ENCODE results near the gene DPP6. TPM values are rescaled to one million over a fixed set of nuclear protein-coding genes. Genes with fewer than 3 reads are reported as not detected.
"Not testable (repeated sequence)": the region's sequence is repeated elsewhere in the genome, so short reads cannot be mapped to it uniquely, and the experiment has no call there.

Gene DPP6
- total and polyA plus RNA-seq, 7 donors = 0.18 to 1.8 (median 0.57) TPM

DNA sequence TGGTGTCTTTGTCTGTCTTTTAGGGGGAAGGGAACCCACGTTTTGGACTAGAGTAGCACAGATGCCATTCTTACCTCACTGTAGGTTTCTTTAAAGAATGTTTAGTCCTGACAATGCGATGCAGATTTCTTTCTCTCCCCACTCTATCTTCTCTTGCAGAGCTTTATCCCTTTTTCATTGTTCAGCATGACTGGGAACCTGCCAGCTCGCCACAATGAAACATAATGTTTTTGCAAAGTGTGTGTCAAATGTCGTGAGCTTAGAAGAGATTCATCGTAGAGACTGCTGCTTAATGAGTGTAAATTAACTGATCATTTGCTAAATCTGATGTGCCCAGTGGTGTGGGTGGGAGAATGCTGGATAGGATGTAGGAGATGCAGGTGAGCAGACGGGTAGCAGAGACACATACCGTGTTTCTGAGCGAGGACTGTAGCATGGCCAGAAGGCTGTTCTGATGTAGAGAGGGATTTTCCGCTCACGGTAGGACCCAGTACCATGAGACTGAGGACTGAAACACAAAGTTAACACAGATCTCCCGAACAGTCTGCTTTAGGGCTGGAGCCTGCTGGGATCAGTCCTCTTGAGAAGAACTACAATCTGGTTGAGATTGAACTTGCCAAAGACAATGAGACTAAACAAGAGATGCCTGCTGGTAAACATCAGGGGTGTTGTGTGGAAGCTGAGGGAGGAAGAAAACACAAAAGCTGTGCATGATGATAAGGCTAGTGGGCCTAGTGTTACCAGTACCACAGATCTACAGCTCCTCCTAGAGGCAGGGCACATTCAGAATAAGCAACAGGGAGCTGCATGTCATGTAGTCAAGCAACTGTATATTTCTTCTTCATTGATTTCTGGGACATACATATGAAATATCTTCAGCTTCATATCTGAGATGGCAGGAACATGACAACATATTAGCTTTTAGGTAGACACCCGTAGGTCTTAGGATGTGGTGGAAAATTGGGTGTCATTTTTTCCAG, 65.5 kb downstream of the DPP6 start:
- DNase-seq; intact Hi-C loops (cut with DNase I); H3K4me1 ChIP-seq; ATAC-seq; H3K9me3 ChIP-seq; H3K27ac ChIP-seq; H3K36me3 ChIP-seq (ENCODE audit: insufficient read depth in 1 of 2, low read depth in 1 of 2); H3K27me3 ChIP-seq (ENCODE audit: insufficient read depth in 3 of 3, low read length in 2 of 3); H3K4me3 ChIP-seq: not testable (repeated sequence)
- 70 to 75% (median 73%) methylated on average over 11 to 12 of the region's 12 CpGs for WGBS, 3 donors

DNA sequence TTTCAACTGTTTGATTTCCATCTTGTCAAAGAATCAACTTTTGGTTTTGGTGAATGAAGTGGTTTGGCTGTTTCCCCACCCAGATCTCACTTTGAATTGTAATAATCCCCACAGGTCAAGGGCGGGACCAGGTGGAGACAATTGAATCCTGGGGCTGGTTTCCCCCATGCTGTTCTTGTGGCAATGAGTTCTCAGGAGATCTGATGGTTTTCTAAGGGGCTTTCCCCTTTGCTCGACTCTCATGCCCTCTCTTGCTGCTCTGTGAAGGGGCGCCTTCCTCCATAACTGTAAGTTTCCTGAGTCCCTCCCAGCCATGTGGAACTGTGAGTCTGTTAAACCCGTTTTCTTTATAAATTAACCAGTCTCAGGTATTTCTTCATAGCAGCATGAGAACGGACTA, 68.6 kb downstream of the DPP6 start:
- intact Hi-C loops (cut with DNase I); H3K27me3 ChIP-seq (ENCODE audit: insufficient read depth in 3 of 3, low read length in 2 of 3); H3K27ac ChIP-seq; ATAC-seq; H3K4me1 ChIP-seq; H3K36me3 ChIP-seq (ENCODE audit: insufficient read depth in 1 of 2, low read depth in 1 of 2); DNase-seq; H3K4me3 ChIP-seq; H3K9me3 ChIP-seq: not testable (repeated sequence)
- 67 to 74% (median 72%) methylated on average over 5 of the region's 5 CpGs for WGBS, 3 donors

DNA sequence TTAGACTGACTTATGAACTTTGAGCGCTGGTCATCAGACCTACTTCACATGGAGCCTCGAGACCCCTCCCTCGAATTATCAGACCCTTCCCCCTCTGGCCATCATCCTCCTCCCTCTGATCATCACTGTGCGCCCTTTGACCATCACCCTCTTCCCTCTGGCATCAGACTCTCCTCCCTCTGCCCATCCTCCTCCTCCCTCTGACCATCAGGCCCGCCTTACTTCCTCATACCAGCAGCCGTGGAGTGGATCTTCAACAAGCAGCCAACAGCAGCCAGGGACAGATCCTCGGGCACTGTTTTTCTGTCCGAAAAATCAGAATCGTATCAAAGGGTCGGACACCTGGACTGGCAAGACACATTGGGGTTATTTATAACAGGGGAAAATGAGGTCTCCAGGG, 70.5 kb downstream of the DPP6 start:
- intact Hi-C loops (cut with DNase I); H3K36me3 ChIP-seq (ENCODE audit: insufficient read depth in 1 of 2, low read depth in 1 of 2); H3K27me3 ChIP-seq (ENCODE audit: insufficient read depth in 3 of 3, low read length in 2 of 3); H3K4me1 ChIP-seq; H3K27ac ChIP-seq; H3K4me3 ChIP-seq; ATAC-seq; DNase-seq; H3K9me3 ChIP-seq: not testable (repeated sequence)
- WGBS, 3 donors = 83 to 94% (median 84%) methylated on average over 6 to 8 of the region's 10 CpGs

DNA sequence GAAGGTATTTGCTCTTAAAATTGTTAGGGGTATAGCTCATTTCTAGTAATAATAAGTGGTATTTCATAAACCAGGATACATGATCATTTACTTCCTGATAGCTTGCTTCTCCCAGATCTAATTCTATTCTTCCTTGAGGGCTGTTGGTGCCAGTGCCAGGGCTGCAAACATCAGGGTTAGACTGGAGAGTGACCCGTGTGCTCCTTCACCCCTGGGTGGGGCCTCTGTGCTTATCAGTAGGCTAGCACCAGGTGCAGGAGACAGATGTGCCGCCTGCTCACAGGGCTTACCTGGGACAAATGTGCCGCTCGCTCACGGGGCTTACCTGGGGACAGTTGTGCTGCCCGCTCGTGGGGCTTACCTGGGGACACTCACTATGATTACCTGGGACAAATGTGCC, 71.2 kb downstream of the DPP6 start:
- ATAC-seq; H3K9me3 ChIP-seq; H3K36me3 ChIP-seq (ENCODE audit: insufficient read depth in 1 of 2, low read depth in 1 of 2); H3K4me1 ChIP-seq; intact Hi-C loops (cut with DNase I); H3K4me3 ChIP-seq; DNase-seq; H3K27me3 ChIP-seq (ENCODE audit: insufficient read depth in 3 of 3, low read length in 2 of 3); H3K27ac ChIP-seq: not testable (repeated sequence)
- 87 to 90% (median 88%) methylated on average over 4 to 7 of the region's 7 CpGs for WGBS, 3 donors

DNA sequence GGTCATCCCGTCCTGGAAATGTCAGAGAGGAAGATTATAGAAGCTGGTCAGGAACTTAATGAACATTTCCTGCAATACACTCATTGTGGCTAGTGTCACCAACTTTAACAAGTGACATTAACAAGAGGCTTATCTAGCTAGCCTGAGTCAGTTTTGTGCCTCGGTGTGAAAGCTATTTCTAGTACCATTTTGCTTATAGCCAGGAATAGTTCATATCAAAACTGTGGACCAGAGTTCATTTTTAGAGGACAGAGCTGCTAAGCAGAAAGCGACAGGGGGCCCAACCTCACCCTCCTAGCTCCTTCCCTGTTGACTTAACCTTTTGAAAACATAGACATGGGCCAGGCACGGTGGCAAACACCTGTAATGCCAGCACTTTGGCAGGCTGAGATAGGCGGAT, 76.9 kb downstream of the DPP6 start:
- H3K4me3 ChIP-seq; H3K36me3 ChIP-seq (ENCODE audit: insufficient read depth in 1 of 2, low read depth in 1 of 2); H3K4me1 ChIP-seq; H3K9me3 ChIP-seq; H3K27me3 ChIP-seq (ENCODE audit: insufficient read depth in 3 of 3, low read length in 2 of 3); intact Hi-C loops (cut with DNase I); H3K27ac ChIP-seq; DNase-seq; ATAC-seq: not testable (repeated sequence)
- 64 to 74% (median 67%) methylated on average over 5 of the region's 5 CpGs for WGBS, 3 donors

DNA sequence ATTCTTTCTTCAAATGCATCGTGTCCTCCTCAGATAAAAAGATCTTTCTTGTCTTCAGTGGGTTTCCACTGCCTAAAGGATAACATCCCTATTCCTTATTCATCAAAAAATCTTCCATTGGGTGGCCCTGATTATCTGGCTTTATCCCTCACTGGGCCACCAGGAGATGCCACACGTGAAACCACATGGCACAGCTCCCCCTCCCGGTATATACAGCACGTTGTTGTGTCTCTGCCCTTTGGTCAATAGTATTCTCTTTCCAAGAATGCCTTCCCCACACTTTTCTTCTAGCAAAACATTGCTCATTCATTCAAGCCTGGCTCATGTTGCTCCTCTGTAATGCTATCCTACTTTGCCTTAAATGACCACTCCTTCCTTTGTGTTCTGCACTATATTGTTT, 80.4 kb downstream of the DPP6 start:
- H3K27ac ChIP-seq; H3K4me3 ChIP-seq; ATAC-seq; H3K36me3 ChIP-seq (ENCODE audit: insufficient read depth in 1 of 2, low read depth in 1 of 2); H3K4me1 ChIP-seq; H3K27me3 ChIP-seq (ENCODE audit: insufficient read depth in 3 of 3, low read length in 2 of 3); H3K9me3 ChIP-seq; intact Hi-C loops (cut with DNase I); DNase-seq: not testable (repeated sequence)
- 71 to 83% (median 72%) methylated on average over 3 to 4 of the region's 4 CpGs for WGBS, 3 donors

DNA sequence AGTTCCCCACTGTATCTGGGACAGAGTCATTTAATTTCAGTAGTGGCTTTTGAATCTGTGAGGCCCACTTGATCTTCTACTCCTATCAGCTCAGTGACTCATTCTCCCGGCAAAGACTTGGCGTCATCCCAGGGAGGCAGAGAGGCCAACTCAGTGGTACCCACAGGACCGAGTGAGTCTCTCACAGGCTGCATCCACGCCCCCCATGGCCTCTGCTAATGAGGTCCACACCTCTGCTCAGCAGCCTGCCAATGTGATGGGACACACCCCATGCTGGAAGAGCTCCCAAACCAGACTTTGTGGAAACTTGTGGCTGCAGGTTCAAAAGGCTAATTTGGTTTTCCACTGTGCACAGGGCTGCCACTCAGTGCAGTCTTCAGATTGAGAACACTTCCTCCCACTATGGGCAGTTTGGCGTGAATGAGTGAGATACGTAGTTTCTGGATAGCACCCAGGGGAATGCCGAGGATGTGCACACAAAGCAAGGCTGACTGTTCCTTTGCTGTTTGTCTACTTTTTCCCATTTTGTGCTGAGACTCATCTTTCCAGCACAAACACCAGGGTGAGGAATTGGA, 81.6 kb downstream of the DPP6 start:
- H3K4me1 ChIP-seq; H3K27ac ChIP-seq; H3K9me3 ChIP-seq; intact Hi-C loops (cut with DNase I); ATAC-seq; DNase-seq; H3K27me3 ChIP-seq (ENCODE audit: insufficient read depth in 3 of 3, low read length in 2 of 3); H3K4me3 ChIP-seq; H3K36me3 ChIP-seq (ENCODE audit: insufficient read depth in 1 of 2, low read depth in 1 of 2): not testable (repeated sequence)
- 66 to 69% (median 66%) methylated on average over 5 to 6 of the region's 7 CpGs for WGBS, 3 donors

DNA sequence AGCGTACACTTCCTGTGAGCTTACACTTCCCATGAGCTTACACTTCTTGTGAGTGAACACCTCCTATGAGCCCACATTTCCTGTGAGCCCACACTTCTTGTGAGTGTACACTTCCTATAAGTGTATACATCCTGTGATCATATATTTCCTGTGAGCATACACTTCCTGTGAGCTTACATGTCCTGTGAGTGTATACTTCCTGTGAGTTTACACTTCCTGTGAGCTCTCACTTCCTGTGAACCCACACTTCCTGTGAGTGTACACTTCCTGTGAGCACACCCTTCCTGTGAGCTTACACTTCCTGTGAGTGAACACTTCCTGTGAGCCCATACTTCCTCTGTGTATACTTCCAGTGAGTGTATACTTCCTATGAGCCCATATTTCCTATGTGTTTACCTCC, 82.5 kb downstream of the DPP6 start:
- H3K4me1 ChIP-seq; H3K4me3 ChIP-seq; ATAC-seq; intact Hi-C loops (cut with DNase I); H3K9me3 ChIP-seq; H3K27me3 ChIP-seq (ENCODE audit: insufficient read depth in 3 of 3, low read length in 2 of 3); H3K27ac ChIP-seq; DNase-seq; H3K36me3 ChIP-seq (ENCODE audit: insufficient read depth in 1 of 2, low read depth in 1 of 2): not testable (repeated sequence)
- WGBS, 3 donors = 80% methylated on average over 1 of the region's 1 CpG; no CpG with 5 or more reads in 2 of the 3 donors

DNA sequence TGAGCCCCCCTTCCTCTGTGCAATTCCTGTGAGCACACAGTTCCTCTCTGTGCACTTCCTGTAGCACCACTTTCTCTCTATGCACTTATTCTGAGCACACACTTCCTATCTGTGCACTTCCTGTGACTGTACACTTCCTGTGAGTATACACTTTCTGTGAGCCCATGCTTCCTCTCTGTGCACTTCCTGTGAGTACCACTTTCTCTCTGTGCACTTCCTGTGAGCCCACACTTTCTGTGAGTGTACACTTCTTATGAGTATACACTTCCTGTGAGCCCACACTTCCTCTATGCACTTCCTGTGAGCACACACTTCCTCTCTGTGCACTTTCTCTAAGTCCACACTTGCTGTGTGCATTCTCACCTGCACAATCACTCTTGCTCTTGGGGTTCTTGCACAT, 83.4 kb downstream of the DPP6 start:
- H3K4me1 ChIP-seq; DNase-seq; H3K9me3 ChIP-seq; H3K36me3 ChIP-seq (ENCODE audit: insufficient read depth in 1 of 2, low read depth in 1 of 2); ATAC-seq; H3K27me3 ChIP-seq (ENCODE audit: insufficient read depth in 3 of 3, low read length in 2 of 3); H3K4me3 ChIP-seq; intact Hi-C loops (cut with DNase I); H3K27ac ChIP-seq: not testable (repeated sequence)

DNA sequence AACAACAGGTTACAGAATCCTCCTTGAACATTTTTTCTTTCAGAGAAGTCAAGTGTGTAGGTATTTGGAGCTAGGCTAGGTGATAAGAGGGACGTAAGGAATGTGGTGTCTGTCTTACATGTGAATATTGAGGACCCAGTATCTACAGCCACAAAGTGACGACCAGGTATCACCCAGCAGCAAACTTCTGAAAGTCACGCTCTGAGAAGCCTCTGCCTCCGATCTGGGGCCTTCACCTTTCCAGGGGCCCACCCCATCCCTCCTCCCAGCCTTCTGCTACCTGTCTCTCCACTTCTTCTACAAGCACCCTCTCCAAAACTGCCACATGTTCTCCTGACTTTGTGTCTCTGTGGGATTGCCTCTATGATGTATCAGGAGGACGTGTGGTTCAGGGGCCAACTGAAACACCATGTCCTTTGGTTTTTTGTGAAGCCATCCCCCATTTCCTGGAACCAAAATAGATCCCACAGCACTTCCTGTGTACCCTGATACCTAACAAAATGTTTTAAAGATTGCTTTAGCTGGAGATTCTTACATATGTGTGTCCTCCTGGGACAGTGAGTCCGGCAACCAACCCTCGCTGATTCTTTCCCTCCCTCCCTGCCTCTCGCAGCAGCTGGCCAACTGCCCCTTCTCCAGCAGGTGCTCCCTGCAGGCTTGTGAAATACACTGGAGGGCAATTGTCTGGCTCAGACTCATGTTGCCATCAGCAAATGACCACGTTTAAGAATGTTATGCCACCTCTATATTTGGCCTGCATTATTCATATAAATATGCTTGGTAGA, 93.9 kb downstream of the DPP6 start:
- not testable (repeated sequence) for H3K4me3 ChIP-seq, DNase-seq
- 16 to 25% (median 22%) methylated on average over 4 to 5 of the region's 9 CpGs for WGBS, 3 donors

DNA sequence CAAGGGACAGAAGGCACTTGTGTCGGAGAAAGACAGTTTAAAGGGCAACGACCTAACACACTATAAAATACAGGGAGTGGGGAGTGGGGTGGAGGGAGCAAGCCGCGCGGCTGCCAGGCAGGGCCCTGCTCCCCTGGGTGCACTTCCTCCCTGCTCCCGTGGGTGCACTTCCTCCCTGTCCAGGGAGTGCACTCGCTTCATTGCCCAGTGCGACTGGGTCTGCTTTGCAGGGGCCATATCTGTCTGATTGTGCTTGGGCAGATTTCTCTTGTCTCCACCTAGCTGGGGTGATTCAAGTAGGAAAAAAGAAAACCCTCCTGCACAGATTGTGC, 94.5 kb downstream of the DPP6 start:
- intact Hi-C loops (cut with DNase I) = not testable (repeated sequence)
- peak in 2 of 4 donors; percentile 7 to 24 for ATAC-seq
- 37 to 67% (median 38%) methylated on average over 3 to 6 of the region's 8 CpGs for WGBS, 3 donors

More for the DNA sequence above, 93.9 kb downstream of the DPP6 start:
- intact Hi-C loops (cut with DNase I); H3K4me1 ChIP-seq; H3K27me3 ChIP-seq (ENCODE audit: insufficient read depth in 3 of 3, low read length in 2 of 3); H3K36me3 ChIP-seq (ENCODE audit: insufficient read depth in 1 of 2, low read depth in 1 of 2); H3K9me3 ChIP-seq; H3K27ac ChIP-seq: not testable (repeated sequence)
- ATAC-seq = peak; percentile 67 to 78 (median 76)

More for the DNA sequence above, 94.5 kb downstream of the DPP6 start:
- not testable (repeated sequence) for H3K4me3 ChIP-seq; H3K36me3 ChIP-seq (ENCODE audit: insufficient read depth in 1 of 2, low read depth in 1 of 2); H3K9me3 ChIP-seq; H3K4me1 ChIP-seq; H3K27ac ChIP-seq; DNase-seq; H3K27me3 ChIP-seq (ENCODE audit: insufficient read depth in 3 of 3, low read length in 2 of 3)
